Cerebellar cortex (tissue), 1 donor: ENCODE measurements around the gene SAFB2.

ENCODE experiments used
- DNase-seq: peaks from one replicate; pipeline ENCODE4 v3.0.0-alpha.2; 2015; ENCODE audit warnings: low spot score

Gene SAFB2

DNA sequence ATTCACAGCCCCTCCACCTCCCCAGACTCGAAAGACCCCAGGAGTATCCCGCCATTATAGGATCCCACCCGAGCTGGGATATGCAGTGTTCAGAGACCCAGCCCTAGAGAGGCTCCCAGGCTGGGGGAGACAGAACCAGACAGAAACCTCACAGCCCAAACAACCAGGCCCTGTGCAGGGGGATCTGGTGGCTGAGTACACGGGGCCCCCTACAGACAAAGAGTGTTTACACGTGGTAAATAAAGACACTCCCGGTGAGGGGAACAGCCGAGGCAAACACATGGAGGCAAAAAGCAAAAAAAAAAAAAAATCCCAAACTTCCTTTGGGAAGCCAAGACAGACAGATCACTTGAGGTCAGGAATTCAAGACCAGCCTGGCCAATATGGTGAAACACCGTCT lies 79.9 kb downstream of the SAFB2 start:
- peak; percentile 20 for DNase-seq

DNA sequence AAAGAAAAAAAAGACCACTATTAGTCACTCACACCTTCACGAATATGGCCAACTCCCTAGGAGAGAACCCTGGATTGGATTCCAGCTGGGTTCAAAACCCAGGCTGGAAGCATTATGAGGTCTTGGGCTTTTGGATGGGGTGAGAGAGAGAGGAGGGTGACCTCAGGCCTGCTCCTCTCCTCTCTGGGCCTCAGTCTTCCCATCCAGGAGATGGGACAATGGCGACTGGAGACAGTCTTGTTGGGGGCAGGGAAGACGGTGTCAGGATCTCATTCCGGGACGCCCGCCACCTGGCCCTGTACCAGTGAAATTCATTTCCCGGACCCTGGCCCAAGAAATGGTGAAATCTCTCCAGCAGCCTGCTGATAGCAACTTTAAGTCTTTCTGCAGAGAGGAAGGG lies 81.1 kb downstream of the SAFB2 start:
- no peak for DNase-seq

DNA sequence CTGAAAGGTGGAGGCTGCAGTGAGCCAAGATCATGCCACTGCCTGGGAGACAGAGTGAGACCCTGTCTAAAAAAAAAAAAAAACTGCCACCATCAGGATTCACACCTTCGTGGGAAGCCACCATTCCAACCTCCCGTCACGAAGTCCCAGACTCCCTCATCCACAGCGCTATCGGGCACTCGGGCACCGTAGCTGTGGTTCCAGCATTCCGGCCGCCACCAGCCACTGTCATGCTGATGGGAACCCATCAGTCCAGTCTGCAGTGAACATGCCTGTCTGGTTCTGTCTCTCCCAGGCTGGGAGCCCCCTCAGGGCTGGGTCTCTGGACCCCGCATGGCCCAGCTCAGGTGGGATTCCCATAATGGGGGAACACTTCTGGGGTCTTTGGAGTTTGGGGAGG lies 82.4 kb downstream of the SAFB2 start:
- DNase-seq, result no peak

DNA sequence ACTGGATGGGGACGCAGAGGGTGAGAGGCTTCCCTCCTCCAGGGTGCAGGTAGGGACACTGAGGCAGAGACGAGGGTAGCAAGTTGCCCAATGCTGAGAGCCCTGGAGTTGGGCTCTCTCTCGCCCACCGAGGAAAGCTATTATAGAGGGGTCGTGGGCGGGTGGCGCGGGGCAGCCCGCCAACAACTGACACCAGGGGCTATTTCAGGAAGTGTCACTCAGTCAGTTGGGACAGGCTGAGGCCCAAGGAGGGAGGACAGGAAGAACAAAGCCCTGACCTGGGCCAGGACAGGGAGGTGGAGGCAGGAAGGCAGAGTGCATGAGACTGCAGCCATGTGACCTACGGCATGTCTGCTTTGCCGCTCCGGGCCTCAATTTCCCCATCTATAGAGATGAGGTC lies 84.7 kb downstream of the SAFB2 start:
- DNase-seq, result no peak
